GM12892 (cell line): ENCODE results near the gene FKBP15.
"Not testable (repeated sequence)": the region's sequence is repeated elsewhere in the genome, so short reads cannot be mapped to it uniquely, and the experiment has no call there.

Experiments
- POLR2AphosphoS5 ChIP-seq: IDR thresholded peaks from 2 replicates; pipeline ENCODE4 v1.6.1; 2011; ENCODE audit warnings: low read depth, low read length, control low read depth
- TAF1 ChIP-seq: IDR thresholded peaks from 2 replicates; pipeline ENCODE4 v1.6.1; 2011; ENCODE audit warnings: low read depth, mild to moderate bottlenecking, control low read depth, low read length, borderline replicate concordance

DNA sequence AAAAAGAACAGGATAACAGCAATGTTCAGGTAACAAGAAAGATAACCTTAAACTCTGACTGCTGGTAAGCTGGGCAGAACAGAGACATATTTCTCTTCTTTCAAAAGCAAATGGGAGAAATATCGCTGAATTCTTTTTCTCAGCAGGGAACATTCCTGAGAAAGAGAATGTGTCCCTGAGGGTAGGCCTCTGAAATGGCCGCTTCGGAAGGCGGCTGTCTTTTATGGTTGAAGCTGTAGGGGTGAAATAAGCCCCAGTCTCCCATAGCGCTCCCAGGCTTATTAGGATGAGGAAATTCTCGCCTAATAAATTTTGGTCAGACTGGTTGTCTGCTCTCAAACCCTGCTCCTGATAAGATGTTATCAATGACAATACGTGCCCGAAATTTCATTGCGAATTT, 80.2 kb downstream of the FKBP15 start:
- TF ChIP-seq POLR2AphosphoS5, TAF1: not testable (repeated sequence)
